Measurements from ENCODE around the gene GAREM1.
"Not testable (repeated sequence)": the region's sequence is repeated elsewhere in the genome, so short reads cannot be mapped to it uniquely, and the experiment has no call there.

Gene GAREM1

GRCh38 chr18:32321826-32322225, 148.9 kb downstream of the GAREM1 start:
- FAIRE-seq = no peak

- no peak for FAIRE-seq
Measured at GRCh38 chr18:32319084-32319483, 151.6 kb downstream of the GAREM1 start.

GRCh38 chr18:32318581-32318980, 152.1 kb downstream of the GAREM1 start:
- FAIRE-seq = no peak

GRCh38 chr18:32317651-32318050, 153.0 kb downstream of the GAREM1 start:
- FAIRE-seq = no peak

GRCh38 chr18:32315881-32316280, 154.8 kb downstream of the GAREM1 start:
- FAIRE-seq = no peak

GRCh38 chr18:32310774-32311173, 159.9 kb downstream of the GAREM1 start:
- no peak for FAIRE-seq

GRCh38 chr18:32310101-32310500, 160.6 kb downstream of the GAREM1 start:
- no peak for FAIRE-seq

- FAIRE-seq = no peak
Measured at GRCh38 chr18:32308493-32309120, 162.1 kb downstream of the GAREM1 start.

GRCh38 chr18:32303400-32303799, 167.3 kb downstream of the GAREM1 start:
- FAIRE-seq = no peak

GRCh38 chr18:32302806-32303205, 167.9 kb downstream of the GAREM1 start:
- FAIRE-seq = no peak

- no peak for FAIRE-seq
Measured at GRCh38 chr18:32301976-32302743, 168.5 kb downstream of the GAREM1 start.

GRCh38 chr18:32301361-32301760, 169.3 kb downstream of the GAREM1 start:
- no peak for FAIRE-seq

- FAIRE-seq = no peak
Measured at GRCh38 chr18:32300914-32301313, 169.8 kb downstream of the GAREM1 start.

GRCh38 chr18:32299484-32299883, 171.2 kb downstream of the GAREM1 start:
- FAIRE-seq = no peak

GRCh38 chr18:32298171-32298667, 172.5 kb downstream of the GAREM1 start:
- FAIRE-seq = no peak

- FAIRE-seq = no peak
Measured at GRCh38 chr18:32297579-32298170, 173.0 kb downstream of the GAREM1 start.

GRCh38 chr18:32296851-32297250, 173.8 kb downstream of the GAREM1 start:
- FAIRE-seq = no peak

GRCh38 chr18:32295604-32296003, 175.1 kb downstream of the GAREM1 start:
- no peak for FAIRE-seq

- no peak for FAIRE-seq
Measured at GRCh38 chr18:32293107-32293506, 177.6 kb downstream of the GAREM1 start.

GRCh38 chr18:32291623-32292022, 179.1 kb downstream of the GAREM1 start:
- FAIRE-seq = not testable (repeated sequence)

GRCh38 chr18:32290810-32291209, 179.9 kb downstream of the GAREM1 start:
- no peak for FAIRE-seq

- peak; percentile 34 for FAIRE-seq
Measured at GRCh38 chr18:32289483-32290075, 181.1 kb downstream of the GAREM1 start.

GRCh38 chr18:32287873-32288272, 182.8 kb downstream of the GAREM1 start:
- no peak for FAIRE-seq

GRCh38 chr18:32287249-32287648, 183.4 kb downstream of the GAREM1 start:
- FAIRE-seq = no peak
